ENCODE measurements around the gene C1QL1.

C1QL1 gene

DNA sequence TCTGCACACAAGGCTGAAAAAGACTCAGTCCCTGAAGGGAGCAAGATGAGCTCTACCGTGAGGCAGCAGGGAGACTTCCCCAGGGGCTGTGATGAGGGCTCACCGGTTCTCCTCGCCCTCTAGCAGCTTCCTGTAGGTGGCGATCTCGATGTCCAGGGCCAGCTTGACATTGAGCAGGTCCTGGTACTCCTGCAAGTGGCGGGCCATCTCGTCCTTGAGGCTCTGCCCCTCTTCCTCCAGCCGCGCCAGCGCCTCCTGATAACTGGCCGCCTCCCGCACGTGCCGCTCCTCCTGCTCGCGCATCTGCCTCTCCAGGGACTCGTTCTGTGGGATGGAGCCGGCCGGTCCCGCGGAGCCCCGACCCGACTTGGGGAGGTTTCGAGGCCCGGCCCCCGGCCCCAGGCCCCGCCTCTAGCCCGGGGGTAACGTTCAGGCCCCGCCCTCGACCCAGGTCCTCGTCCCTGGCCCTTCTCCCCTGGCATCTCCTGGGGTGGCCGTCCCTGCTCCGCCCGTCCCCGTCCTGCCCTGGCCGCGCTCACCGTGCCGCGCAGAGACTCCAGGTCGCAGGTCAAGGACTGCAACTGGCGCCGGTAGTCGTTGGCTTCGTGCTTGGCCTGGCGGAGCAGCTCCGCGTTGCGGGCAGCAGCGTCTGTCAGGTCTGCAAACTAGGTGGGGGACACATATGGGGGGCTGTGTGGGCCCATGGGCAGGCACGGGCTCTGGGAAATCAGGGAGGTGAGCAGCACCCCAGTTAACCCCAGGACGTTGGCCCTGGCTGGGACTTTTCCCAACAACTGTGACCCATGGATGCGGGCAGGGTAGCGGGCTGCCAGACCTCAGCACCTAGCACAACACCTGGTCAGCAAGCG is 56.7 kb downstream of the C1QL1 start:
- DNase-seq = peak; percentile 12

- DNase-seq = no peak
Measured at GRCh38 chr17:44910231-44911106, 57.6 kb downstream of the C1QL1 start.
